Upper lobe of left lung (tissue), 4 donors: ENCODE measurements around the gene ABCF3.

ENCODE experiments used
- EP300 ChIP-seq, 4 donors: sonication (generic); formaldehyde crosslinking; IDR thresholded peaks; one replicate each; pipeline ENCODE4 v1.5.1; 2017; ENCODE audit warnings: antibody characterized with exemption in 4 of 4, control low read depth in 2 of 4
- POLR2A ChIP-seq, 4 donors: fragments of 450-650 bp; IDR thresholded peaks; one replicate each; pipeline ENCODE4 v1.5.1; 2016 to 2017; ENCODE audit warnings: antibody characterized with exemption in 4 of 4, mild to moderate bottlenecking in 2 of 4
- POLR2AphosphoS5 ChIP-seq, 2 donors: sonication (generic); formaldehyde crosslinking; IDR thresholded peaks; one replicate each; pipeline ENCODE4 v1.5.1; 2017; ENCODE audit warnings: antibody characterized with exemption in 2 of 2
- TF ChIP-seq, protein P1 (sequence below), 6 experiments: fragments of 450-650 bp in 4 of 6; fragments of 200-600 bp in 2 of 6; sonication (generic) in 2 of 6; IDR thresholded peaks; one replicate each; pipeline ENCODE4 v1.5.1; 2016 to 2019; ENCODE audit warnings: antibody characterized with exemption in 6 of 6

DNA sequence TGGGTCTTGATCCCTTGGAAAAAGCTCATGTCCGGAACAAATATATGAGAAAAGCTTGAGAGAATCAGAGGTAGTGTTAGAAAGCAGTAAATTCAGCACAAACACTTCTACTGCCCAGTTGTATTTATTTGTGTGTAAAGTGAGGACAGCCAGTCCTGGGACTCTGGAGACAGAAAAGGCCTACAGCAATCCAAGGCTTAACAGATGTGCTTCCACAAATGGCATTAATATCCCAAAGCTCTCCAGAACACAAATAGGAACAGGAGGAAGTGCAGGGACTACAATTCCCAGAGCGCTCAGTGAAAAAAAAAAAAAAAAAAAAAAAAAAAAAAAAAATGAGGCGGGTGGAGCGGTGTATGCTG lies 11.7 kb upstream of the ABCF3 start:
- TF ChIP-seq, protein P1, sequence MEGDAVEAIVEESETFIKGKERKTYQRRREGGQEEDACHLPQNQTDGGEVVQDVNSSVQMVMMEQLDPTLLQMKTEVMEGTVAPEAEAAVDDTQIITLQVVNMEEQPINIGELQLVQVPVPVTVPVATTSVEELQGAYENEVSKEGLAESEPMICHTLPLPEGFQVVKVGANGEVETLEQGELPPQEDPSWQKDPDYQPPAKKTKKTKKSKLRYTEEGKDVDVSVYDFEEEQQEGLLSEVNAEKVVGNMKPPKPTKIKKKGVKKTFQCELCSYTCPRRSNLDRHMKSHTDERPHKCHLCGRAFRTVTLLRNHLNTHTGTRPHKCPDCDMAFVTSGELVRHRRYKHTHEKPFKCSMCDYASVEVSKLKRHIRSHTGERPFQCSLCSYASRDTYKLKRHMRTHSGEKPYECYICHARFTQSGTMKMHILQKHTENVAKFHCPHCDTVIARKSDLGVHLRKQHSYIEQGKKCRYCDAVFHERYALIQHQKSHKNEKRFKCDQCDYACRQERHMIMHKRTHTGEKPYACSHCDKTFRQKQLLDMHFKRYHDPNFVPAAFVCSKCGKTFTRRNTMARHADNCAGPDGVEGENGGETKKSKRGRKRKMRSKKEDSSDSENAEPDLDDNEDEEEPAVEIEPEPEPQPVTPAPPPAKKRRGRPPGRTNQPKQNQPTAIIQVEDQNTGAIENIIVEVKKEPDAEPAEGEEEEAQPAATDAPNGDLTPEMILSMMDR (IDR thresholded peaks at IDR 0.05), result no peak
- TF ChIP-seq POLR2AphosphoS5 (IDR thresholded peaks at IDR 0.05) (no peak), POLR2A (IDR thresholded peaks at IDR 0.05) (no peak), EP300 (IDR thresholded peaks at IDR 0.05) (no peak)
